DOHH2 (cell line): ENCODE measurements around the gene NDUFB11.

Experiments
- CTCF ChIP-seq: fragments of 200-600 bp; sonication (generic); IDR thresholded peaks from one replicate; pipeline ENCODE4 v1.5.1; 2014; ENCODE audit warnings: antibody characterized with exemption, mild to moderate bottlenecking, low read depth, low read length; ENCODE audit not compliant: poor library complexity, severe bottlenecking
- EZH2phosphoT487 ChIP-seq: fragments of 200-600 bp; sonication (generic); IDR thresholded peaks from 2 replicates; pipeline ENCODE4 v1.6.1; 2017; ENCODE audit warnings: borderline replicate concordance, mild to moderate bottlenecking, antibody characterized with exemption, low read length, moderate library complexity, mixed read lengths

GRCh38 chrX:47180346-47180745, 35.8 kb upstream of the NDUFB11 start:
- no peak for TF ChIP-seq EZH2phosphoT487
- TF ChIP-seq CTCF = no peak
